OCI-LY3 (cell line): ENCODE measurements around the gene ZNF232.

Source experiments
- EZH2phosphoT487 ChIP-seq: fragments of 200-600 bp; shearing (Covaris generic); IDR thresholded peaks from 2 replicates; pipeline ENCODE4 v1.6.1; 2018; ENCODE audit warnings: antibody characterized with exemption, mixed run types, low read depth
- TF ChIP-seq, protein P1 (sequence below): fragments of 200-600, 300-600 bp; sonication (generic); IDR thresholded peaks from 2 replicates; pipeline ENCODE4 v1.5.1; 2014; ENCODE audit warnings: antibody characterized with exemption, low read length, low read depth

DNA sequence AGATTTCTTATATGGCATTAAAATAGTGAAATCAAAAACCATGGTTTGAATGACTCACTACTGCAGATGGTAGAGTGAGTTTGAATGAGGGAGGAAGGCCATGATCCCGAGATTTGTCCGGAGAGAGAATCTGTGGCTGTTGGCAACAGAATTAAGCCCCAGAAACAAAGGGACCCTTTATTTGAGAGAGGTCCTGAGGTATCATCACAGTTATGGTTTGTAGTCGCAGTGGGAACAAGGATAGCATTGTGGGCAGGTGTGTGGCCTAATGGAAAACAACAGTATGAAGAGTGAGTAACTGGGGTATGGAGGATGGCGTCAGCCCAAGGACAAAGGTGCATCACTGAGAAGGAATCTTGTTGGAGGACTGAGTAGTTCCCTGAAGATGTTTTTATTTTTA, 42.0 kb downstream of the ZNF232 start:
- TF ChIP-seq, protein P1, sequence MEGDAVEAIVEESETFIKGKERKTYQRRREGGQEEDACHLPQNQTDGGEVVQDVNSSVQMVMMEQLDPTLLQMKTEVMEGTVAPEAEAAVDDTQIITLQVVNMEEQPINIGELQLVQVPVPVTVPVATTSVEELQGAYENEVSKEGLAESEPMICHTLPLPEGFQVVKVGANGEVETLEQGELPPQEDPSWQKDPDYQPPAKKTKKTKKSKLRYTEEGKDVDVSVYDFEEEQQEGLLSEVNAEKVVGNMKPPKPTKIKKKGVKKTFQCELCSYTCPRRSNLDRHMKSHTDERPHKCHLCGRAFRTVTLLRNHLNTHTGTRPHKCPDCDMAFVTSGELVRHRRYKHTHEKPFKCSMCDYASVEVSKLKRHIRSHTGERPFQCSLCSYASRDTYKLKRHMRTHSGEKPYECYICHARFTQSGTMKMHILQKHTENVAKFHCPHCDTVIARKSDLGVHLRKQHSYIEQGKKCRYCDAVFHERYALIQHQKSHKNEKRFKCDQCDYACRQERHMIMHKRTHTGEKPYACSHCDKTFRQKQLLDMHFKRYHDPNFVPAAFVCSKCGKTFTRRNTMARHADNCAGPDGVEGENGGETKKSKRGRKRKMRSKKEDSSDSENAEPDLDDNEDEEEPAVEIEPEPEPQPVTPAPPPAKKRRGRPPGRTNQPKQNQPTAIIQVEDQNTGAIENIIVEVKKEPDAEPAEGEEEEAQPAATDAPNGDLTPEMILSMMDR, result no peak
- TF ChIP-seq EZH2phosphoT487, result no peak
